ENCODE measurements around the gene HSF4. TPM values are rescaled to one million over a fixed set of nuclear protein-coding genes. Genes with fewer than 3 reads are reported as not detected.

HSF4 gene
- total RNA-seq, 4 donors from 2014 or later, result 29.5 to 136 (median 76.6) TPM

DNA sequence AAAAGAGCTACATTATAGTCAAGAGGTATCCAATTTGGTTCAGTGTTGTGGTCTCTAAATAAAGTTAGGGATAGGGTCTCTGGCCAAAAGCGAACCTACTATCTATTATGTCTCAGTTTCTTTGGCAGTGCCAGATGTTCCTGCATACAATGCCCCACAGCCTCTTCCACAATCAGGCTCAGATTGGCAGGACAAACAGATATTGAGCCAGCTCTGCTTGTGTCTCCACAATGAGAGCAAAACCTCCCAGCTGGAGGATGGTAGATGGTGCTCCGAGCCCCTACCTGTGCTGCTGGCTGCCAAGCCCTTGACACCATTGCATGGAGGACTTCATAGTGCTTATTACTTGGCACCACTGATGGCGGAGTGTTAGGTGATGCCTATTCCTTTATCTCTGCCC, 35.1 kb upstream of the HSF4 start:
- intact Hi-C loops (cut with DNase I; ENCODE audit: low total_unique reads), result no loop called here
- in situ Hi-C loops (cut with MboI; ENCODE audit: low pct_ligation_motif_present in 1 of 4, low pct_unique_long_range_greater_than_20kb in 1 of 4, low sequenced_read_pairs in 3 of 4), result no loop called here
- Histone ChIP-seq H3K4me3 (no peak overlapping the region), H3K27me3 (no peaks in the 10 kb centered on the region), H3K9me3 (no peaks in the 10 kb centered on the region), H3K4me1 (no peaks in the 10 kb centered on the region), H3K27ac (no peak overlapping the region), H3K36me3 (peaks cover 0 to 17% (median 7%) of the 10 kb centered on the region in 4 donors)
- DNase-seq, result no peak
- 99% methylated on average over 3 of the region's 3 CpGs; no CpG with 5 or more reads in 1 of the 2 donors for WGBS, 2 donors (ENCODE audit: low coverage in 1 of 2)
- TF ChIP-seq POLR2A (IDR thresholded peaks at IDR 0.05) (no peak), POLR2AphosphoS5 (IDR thresholded peaks at IDR 0.05) (no peak)
- TF ChIP-seq, protein P1, sequence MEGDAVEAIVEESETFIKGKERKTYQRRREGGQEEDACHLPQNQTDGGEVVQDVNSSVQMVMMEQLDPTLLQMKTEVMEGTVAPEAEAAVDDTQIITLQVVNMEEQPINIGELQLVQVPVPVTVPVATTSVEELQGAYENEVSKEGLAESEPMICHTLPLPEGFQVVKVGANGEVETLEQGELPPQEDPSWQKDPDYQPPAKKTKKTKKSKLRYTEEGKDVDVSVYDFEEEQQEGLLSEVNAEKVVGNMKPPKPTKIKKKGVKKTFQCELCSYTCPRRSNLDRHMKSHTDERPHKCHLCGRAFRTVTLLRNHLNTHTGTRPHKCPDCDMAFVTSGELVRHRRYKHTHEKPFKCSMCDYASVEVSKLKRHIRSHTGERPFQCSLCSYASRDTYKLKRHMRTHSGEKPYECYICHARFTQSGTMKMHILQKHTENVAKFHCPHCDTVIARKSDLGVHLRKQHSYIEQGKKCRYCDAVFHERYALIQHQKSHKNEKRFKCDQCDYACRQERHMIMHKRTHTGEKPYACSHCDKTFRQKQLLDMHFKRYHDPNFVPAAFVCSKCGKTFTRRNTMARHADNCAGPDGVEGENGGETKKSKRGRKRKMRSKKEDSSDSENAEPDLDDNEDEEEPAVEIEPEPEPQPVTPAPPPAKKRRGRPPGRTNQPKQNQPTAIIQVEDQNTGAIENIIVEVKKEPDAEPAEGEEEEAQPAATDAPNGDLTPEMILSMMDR (IDR thresholded peaks at IDR 0.05), result no peak

DNA sequence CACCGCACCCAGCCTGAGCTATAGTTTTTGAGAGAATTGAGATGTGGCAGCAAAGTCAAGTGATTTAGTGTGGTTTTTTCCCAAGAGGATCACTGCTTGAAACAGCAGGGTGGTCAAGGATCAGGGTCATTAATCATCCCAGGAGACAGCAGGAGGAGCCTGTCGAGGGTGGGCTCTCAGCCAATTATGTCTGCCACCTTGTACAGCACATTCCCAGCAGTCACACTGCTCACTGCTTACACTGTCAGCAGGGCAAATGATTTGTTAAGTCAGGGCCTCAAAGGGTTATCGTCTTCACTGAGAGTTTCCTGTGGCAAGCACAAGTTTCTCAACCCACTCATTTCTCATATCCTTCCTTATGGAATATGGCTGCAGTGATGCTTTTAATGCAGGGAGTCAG, 26.9 kb upstream of the HSF4 start:
- intact Hi-C loops (cut with DNase I; ENCODE audit: low total_unique reads) (no loop called here), in situ Hi-C loops (cut with MboI; ENCODE audit: low pct_ligation_motif_present in 1 of 4, low pct_unique_long_range_greater_than_20kb in 1 of 4, low sequenced_read_pairs in 3 of 4) (no loop called here)
- Histone ChIP-seq H3K36me3 (peaks cover 0 to 59% (median 27%) of the 10 kb centered on the region in 4 donors), H3K4me1 (no peaks in the 10 kb centered on the region), H3K9me3 (no peaks in the 10 kb centered on the region), H3K27ac (no peak overlapping the region), H3K27me3 (no peaks in the 10 kb centered on the region), H3K4me3 (no peak overlapping the region)
- 68% methylated on average over 3 of the region's 3 CpGs; no CpG with 5 or more reads in 1 of the 2 donors for WGBS, 2 donors (ENCODE audit: low coverage in 1 of 2)
- TF ChIP-seq, protein P1 (IDR thresholded peaks at IDR 0.05), result no peak
- TF ChIP-seq POLR2AphosphoS5 (IDR thresholded peaks at IDR 0.05), result no peak
- no peak for TF ChIP-seq POLR2A (IDR thresholded peaks at IDR 0.05)
- no peak for TF ChIP-seq EP300 (IDR thresholded peaks at IDR 0.05; ENCODE audit: low read depth)
- no peak for DNase-seq

DNA sequence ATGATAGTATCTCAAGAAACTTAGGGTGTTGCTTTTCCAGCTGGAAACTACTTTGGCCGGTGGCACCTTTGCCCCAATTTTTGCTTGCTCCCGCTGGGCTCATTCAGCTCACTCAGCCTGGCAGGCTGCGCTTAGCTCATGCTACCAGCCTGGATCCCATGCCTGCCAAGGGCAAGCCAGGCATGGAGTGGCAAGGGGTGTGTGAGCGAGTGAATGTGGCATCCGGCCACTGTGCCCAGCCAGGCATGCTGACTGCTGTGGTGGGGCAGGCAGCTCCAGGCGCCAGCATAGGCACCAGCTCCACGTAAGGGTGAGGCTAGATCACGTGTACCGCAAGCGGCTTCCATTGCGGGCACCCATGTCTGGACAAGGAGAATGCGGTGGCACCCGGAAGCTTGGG, 23.2 kb upstream of the HSF4 start:
- H3K27ac ChIP-seq, result no peak overlapping the region
- no peak for TF ChIP-seq EP300 (IDR thresholded peaks at IDR 0.05; ENCODE audit: low read depth)
- no peak for TF ChIP-seq POLR2A (IDR thresholded peaks at IDR 0.05)
- TF ChIP-seq, protein P1 (IDR thresholded peaks at IDR 0.05), result no peak
- TF ChIP-seq POLR2AphosphoS5 (IDR thresholded peaks at IDR 0.05), result no peak
- no peaks in the 10 kb centered on the region for H3K4me1 ChIP-seq
- H3K27me3 ChIP-seq, result no peaks in the 10 kb centered on the region
- 99% methylated on average over 13 of the region's 13 CpGs; no CpG with 5 or more reads in 1 of the 2 donors for WGBS, 2 donors (ENCODE audit: low coverage in 1 of 2)
- DNase-seq, result no peak
- no peaks in the 10 kb centered on the region for H3K9me3 ChIP-seq
- no peak overlapping the region for H3K4me3 ChIP-seq
- peaks cover 0 to 63% (median 20%) of the 10 kb centered on the region in 4 donors for H3K36me3 ChIP-seq
- intact Hi-C loops (cut with DNase I; ENCODE audit: low total_unique reads), result no loop called here
- in situ Hi-C loops (cut with MboI; ENCODE audit: low pct_ligation_motif_present in 1 of 4, low pct_unique_long_range_greater_than_20kb in 1 of 4, low sequenced_read_pairs in 3 of 4), result no loop called here

DNA sequence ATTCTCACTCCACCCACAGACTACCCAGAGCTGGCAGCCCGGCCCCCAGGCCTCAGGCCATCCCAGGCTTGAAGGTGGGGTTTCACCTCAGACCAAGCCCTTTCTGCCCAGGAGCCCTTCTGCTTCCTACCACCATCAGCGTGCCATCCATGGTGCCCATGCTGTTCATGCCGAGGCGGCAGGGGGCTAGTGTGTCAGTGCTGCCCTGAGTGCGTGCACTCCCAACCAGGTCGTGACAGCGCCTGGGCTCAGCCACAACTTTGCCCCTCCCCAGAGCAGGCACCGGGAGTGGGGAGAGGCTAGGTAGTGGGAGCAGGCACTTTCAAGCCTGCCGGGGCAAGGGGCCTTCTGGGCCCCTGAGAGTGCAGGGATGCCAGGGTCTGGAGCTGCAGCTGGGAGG, 22.2 kb upstream of the HSF4 start:
- H3K9me3 ChIP-seq, result no peaks in the 10 kb centered on the region
- H3K4me1 ChIP-seq, result no peaks in the 10 kb centered on the region
- no peak overlapping the region for H3K4me3 ChIP-seq
- no peak for TF ChIP-seq EP300 (IDR thresholded peaks at IDR 0.05; ENCODE audit: low read depth)
- TF ChIP-seq POLR2A (IDR thresholded peaks at IDR 0.05), result no peak
- TF ChIP-seq, protein P1 (IDR thresholded peaks at IDR 0.05), result no peak
- no peak for TF ChIP-seq POLR2AphosphoS5 (IDR thresholded peaks at IDR 0.05)
- H3K27me3 ChIP-seq, result no peaks in the 10 kb centered on the region
- peaks cover 0 to 65% (median 18%) of the 10 kb centered on the region in 4 donors for H3K36me3 ChIP-seq
- no peak overlapping the region for H3K27ac ChIP-seq
- no peak for DNase-seq
- intact Hi-C loops (cut with DNase I; ENCODE audit: low total_unique reads), result no loop called here
- in situ Hi-C loops (cut with MboI; ENCODE audit: low pct_ligation_motif_present in 1 of 4, low pct_unique_long_range_greater_than_20kb in 1 of 4, low sequenced_read_pairs in 3 of 4), result no loop called here
- WGBS, 2 donors (ENCODE audit: low coverage in 1 of 2), result 83% methylated on average over 5 of the region's 9 CpGs; no CpG with 5 or more reads in 1 of the 2 donors

Data from transverse colon (tissue), 4 donors.